Endothelial cell of umbilical vein (primary cell): ENCODE data around the gene NT5C1B. TPM values are rescaled to one million over a fixed set of nuclear protein-coding genes. Genes with fewer than 3 reads are reported as not detected.

ENCODE experiments used
- BruUV-seq: library from RNA; stranded (reverse); fragments of 400-500 nt; replicated peaks from 2 replicates; lab custom pipeline; 2021; lab: Mats Ljungman, UMichigan
- CTCF ChIA-PET: fragments of 300-600, 350-600 bp; sonication (Branson Sonifier 250); formaldehyde crosslinking; loops from one replicate; lab custom pipeline; 2021; ENCODE audit warnings: antibody characterized with exemption, inconsistent platforms; lab: Charles Lee
- POLR2A ChIA-PET: fragments of 300-600, 350-600 bp; sonication (Branson Sonifier 250); formaldehyde crosslinking; loops from one replicate; lab custom pipeline; 2021; ENCODE audit warnings: antibody characterized with exemption, inconsistent platforms; lab: Charles Lee
- DNase-seq: peaks from one replicate; pipeline ENCODE4 v3.0.0-alpha.2; 2011; ENCODE audit warnings: low read depth, low spot score
- FAIRE-seq: peaks from 2 replicates; lab custom pipeline; 2011; peaks lifted over from hg19 to GRCh38; lab: Jason Lieb, UNC
- H2AFZ ChIP-seq: 2 replicates; pipeline ENCODE4 v1.6.0; 2012; ENCODE audit warnings: low read depth, low read length, control low read depth, inconsistent platforms
- H3K27ac ChIP-seq: 2 replicates; pipeline ENCODE4 v1.5.1; 2011; ENCODE audit warnings: low read depth, mild to moderate bottlenecking, control low read depth, low read length, moderate library complexity; ENCODE audit not compliant: insufficient read depth
- H3K27me3 ChIP-seq, 2 experiments: 2 replicates each; pipeline versions ENCODE4 v1.6.0 to v1.6.1; 2011; ENCODE audit warnings: low read length in 2 of 2, mixed read lengths in 1 of 2; ENCODE audit not compliant: control insufficient read depth in 2 of 2, insufficient read depth in 2 of 2
- H3K36me3 ChIP-seq, 2 experiments: 2 replicates in 1 of 2; 3 replicates in 1 of 2; pipeline ENCODE4 v1.5.1; 2011; ENCODE audit warnings: low read length in 2 of 2, mild to moderate bottlenecking in 1 of 2, moderate library complexity in 1 of 2; ENCODE audit not compliant: control insufficient read depth in 2 of 2, insufficient read depth in 2 of 2; ENCODE audit errors: extremely low read depth in 1 of 2
- H3K4me1 ChIP-seq: 3 replicates; pipeline ENCODE4 v1.5.1; 2011; ENCODE audit warnings: mild to moderate bottlenecking, low read length; ENCODE audit not compliant: control insufficient read depth, insufficient read depth; ENCODE audit errors: extremely low read depth
- H3K4me2 ChIP-seq: 2 replicates; pipeline ENCODE4 v1.6.1; 2011; ENCODE audit warnings: low read length, control low read depth, mixed read lengths; ENCODE audit not compliant: insufficient read depth
- H3K4me3 ChIP-seq, 3 experiments: fragments of 200-600 bp in 1 of 3; sonication (generic), shearing (Covaris generic) in 1 of 3; replicated peaks in 1 of 3; 2 replicates each; pipeline ENCODE4 v1.5.1; 2011 to 2016; ENCODE audit warnings: control low read depth in 3 of 3, low read length in 3 of 3, mild to moderate bottlenecking in 2 of 3, inconsistent platforms in 1 of 3, low read depth in 1 of 3, moderate library complexity in 1 of 3; ENCODE audit not compliant: insufficient read depth in 1 of 3
- H3K79me2 ChIP-seq: 2 replicates; pipeline ENCODE4 v1.6.0; 2012; ENCODE audit warnings: low read length, inconsistent platforms; ENCODE audit not compliant: control insufficient read depth, insufficient read depth
- H3K9ac ChIP-seq: replicated peaks from 2 replicates; pipeline ENCODE3; 2011; ENCODE audit warnings: low read length, control low read depth; ENCODE audit not compliant: insufficient read depth; ENCODE audit errors: extremely low read depth
- H3K9me1 ChIP-seq: replicated peaks from 3 replicates; pipeline ENCODE4 v1.6.0; 2011; ENCODE audit warnings: mild to moderate bottlenecking, low read length; ENCODE audit not compliant: control insufficient read depth, insufficient read depth; ENCODE audit errors: extremely low read depth
- H3K9me3 ChIP-seq: replicated peaks from 2 replicates; pipeline ENCODE4 v1.5.1; 2012; ENCODE audit warnings: low read length, inconsistent platforms; ENCODE audit not compliant: control insufficient read depth, insufficient read depth
- H4K20me1 ChIP-seq: replicated peaks from 2 replicates; pipeline ENCODE3; 2011; ENCODE audit warnings: mild to moderate bottlenecking, low read length; ENCODE audit not compliant: control insufficient read depth, insufficient read depth; ENCODE audit errors: extremely low read depth
- EZH2 ChIP-seq: IDR thresholded peaks from 2 replicates; pipeline ENCODE4 v1.6.1; 2012; ENCODE audit warnings: borderline replicate concordance, low read depth, mild to moderate bottlenecking, moderate library complexity, low read length, inconsistent platforms; ENCODE audit not compliant: severe bottlenecking
- FOS ChIP-seq: IDR thresholded peaks from 2 replicates; pipeline ENCODE4 v1.6.1; 2011; ENCODE audit warnings: mild to moderate bottlenecking, low read length, moderate library complexity, borderline replicate concordance; ENCODE audit not compliant: insufficient read depth
- GATA2 ChIP-seq: IDR thresholded peaks from 2 replicates; pipeline ENCODE4 v1.7.0; 2011; ENCODE audit warnings: low read depth, mild to moderate bottlenecking, moderate library complexity, mixed read lengths, low read length; ENCODE audit not compliant: insufficient read length, insufficient read depth
- JUN ChIP-seq: IDR thresholded peaks from 2 replicates; pipeline ENCODE4 v1.6.1; 2011; ENCODE audit warnings: borderline replicate concordance, low read depth; ENCODE audit not compliant: insufficient read length, insufficient read depth
- MYC ChIP-seq: IDR thresholded peaks from one replicate; pipeline ENCODE4 v1.6.1; 2011; ENCODE audit warnings: mild to moderate bottlenecking, low read depth, low read length
- POLR2A ChIP-seq: IDR thresholded peaks from 2 replicates; pipeline ENCODE4 v1.6.1; 2012; ENCODE audit warnings: low read depth, mild to moderate bottlenecking, control low read depth, low read length
- dilution Hi-C: fragments of 300-500 bp; cut with MboI; formaldehyde crosslinking; loops from one replicate; pipeline ENCODE4 v1.15.0; 2019; ENCODE audit warnings: low sequenced_read_pairs; ENCODE audit not compliant: extremely low pct_ligation_motif_present
- intact Hi-C: fragments of 100-400 bp; cut with micrococcal nuclease; formaldehyde crosslinking; loops from one replicate; pipeline ENCODE4 v1.10.0; 2022
- polyA plus RNA-seq, 4 experiments: library from polyadenylated mRNA; depleted of rRNA in 3 of 4; stranded (reverse) in 3 of 4; unstranded in 1 of 4; fragments of >200 nt; gene quantifications; 2 replicates each; pipeline versions ENCODE4 v1.2.1 to v1.2.3, GENCODE V29; 2011 to 2012; ENCODE audit warnings: missing spikeins in 1 of 4
- total RNA-seq: library from RNA; stranded (reverse); gene quantifications from 2 replicates; pipeline ENCODE4 v1.2.3, GENCODE V29; 2021
- TF ChIP-seq, protein P1 (sequence below), 2 donors: IDR thresholded peaks; 1 replicate in 1 of 2; 2 replicates in 1 of 2; pipeline ENCODE4 v1.5.1; 2011; ENCODE audit warnings: low read length in 2 of 2, mild to moderate bottlenecking in 2 of 2, moderate library complexity in 2 of 2, control low read depth in 1 of 2, inconsistent platforms in 1 of 2, low read depth in 1 of 2; ENCODE audit not compliant: insufficient read depth in 1 of 2; ENCODE audit errors: extremely low read depth in 1 of 2

NT5C1B gene
- total and polyA plus RNA-seq, 2 donors (not counting 3 experiments of a cell fraction or from before 2014, with no cell fraction given) = not detected

DNA sequence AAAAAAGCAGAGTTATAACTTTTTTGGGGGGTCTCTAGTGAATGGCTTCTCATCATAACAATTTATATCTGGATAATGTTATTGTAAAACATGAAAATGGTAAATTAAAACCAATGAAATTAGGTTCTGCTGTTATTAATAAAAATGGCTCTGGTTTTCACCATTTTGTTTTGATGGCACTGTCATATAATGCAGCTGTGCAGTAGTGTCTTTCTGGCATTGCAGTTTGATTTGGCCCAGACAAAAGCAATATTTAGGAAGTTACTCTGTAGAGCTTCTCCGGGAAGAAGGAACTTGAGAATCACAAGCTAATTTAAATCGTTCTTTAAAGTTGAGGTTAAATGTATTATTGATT lies 15.1 kb upstream of the NT5C1B start:
- Histone ChIP-seq H3K36me3 (no peaks in the 10 kb centered on the region), H3K79me2 (no peaks in the 10 kb centered on the region), H3K9me3 (no peaks in the 10 kb centered on the region), H4K20me1 (no peaks in the 10 kb centered on the region), H3K27ac (no peak overlapping the region), H3K27me3 (no peaks in the 10 kb centered on the region), H2AFZ (no peak overlapping the region), H3K4me1 (peaks cover 1% of the 10 kb centered on the region), H3K9me1 (no peaks in the 10 kb centered on the region), H3K9ac (no peak overlapping the region), H3K4me3 (no peak overlapping the region), H3K4me2 (no peak overlapping the region)
- no peak for DNase-seq
- dilution Hi-C loops = no loop called here
- no TSS peak for BruUV-seq
- ChIA-PET CTCF (interaction anchor here (0.9 to 1.1 kb wide), 2 partner anchors 20 to 84 kb away, joined by 3 read pairs; no protein-coding TSS in a partner anchor), POLR2A (no interaction called here)
- TF ChIP-seq GATA2 (no peak), JUN (no peak), FOS (no peak), MYC (no peak), EZH2 (no peak), POLR2A (no peak)
- TF ChIP-seq, protein P1, sequence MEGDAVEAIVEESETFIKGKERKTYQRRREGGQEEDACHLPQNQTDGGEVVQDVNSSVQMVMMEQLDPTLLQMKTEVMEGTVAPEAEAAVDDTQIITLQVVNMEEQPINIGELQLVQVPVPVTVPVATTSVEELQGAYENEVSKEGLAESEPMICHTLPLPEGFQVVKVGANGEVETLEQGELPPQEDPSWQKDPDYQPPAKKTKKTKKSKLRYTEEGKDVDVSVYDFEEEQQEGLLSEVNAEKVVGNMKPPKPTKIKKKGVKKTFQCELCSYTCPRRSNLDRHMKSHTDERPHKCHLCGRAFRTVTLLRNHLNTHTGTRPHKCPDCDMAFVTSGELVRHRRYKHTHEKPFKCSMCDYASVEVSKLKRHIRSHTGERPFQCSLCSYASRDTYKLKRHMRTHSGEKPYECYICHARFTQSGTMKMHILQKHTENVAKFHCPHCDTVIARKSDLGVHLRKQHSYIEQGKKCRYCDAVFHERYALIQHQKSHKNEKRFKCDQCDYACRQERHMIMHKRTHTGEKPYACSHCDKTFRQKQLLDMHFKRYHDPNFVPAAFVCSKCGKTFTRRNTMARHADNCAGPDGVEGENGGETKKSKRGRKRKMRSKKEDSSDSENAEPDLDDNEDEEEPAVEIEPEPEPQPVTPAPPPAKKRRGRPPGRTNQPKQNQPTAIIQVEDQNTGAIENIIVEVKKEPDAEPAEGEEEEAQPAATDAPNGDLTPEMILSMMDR (IDR thresholded peaks at IDR 0.05; ENCODE audit: extremely low read depth in 1 of 2, insufficient read depth in 1 of 2, low read depth in 1 of 2, low read length in 2 of 2) = no peak
- intact Hi-C loops = no loop called here
- FAIRE-seq = no peak
